WTC11 (cell line): ENCODE measurements around the gene MKI67. TPM values are rescaled to one million over a fixed set of nuclear protein-coding genes. Genes with fewer than 3 reads are reported as not detected.

Experiments used
- ATAC-seq: fragments of 200-7000 bp; cut with Tn5 transposase; 2 replicates; pipeline ENCODE4 v1.10.0; 2021; ENCODE audit warnings: mild to moderate bottlenecking, moderate library complexity
- CTCF ChIA-PET: fragments of 300-600 bp; sonication (Branson Sonifier 250); formaldehyde crosslinking; loops from one replicate; lab custom pipeline; 2021; ENCODE audit warnings: antibody characterized with exemption; lab: Charles Lee
- POLR2A ChIA-PET: fragments of 350-600 bp; sonication (Branson Sonifier 250); formaldehyde crosslinking; loops from one replicate; lab custom pipeline; 2021; ENCODE audit warnings: antibody characterized with exemption; lab: Charles Lee
- DNase-seq: peaks from one replicate; pipeline ENCODE4 v3.0.0; 2021; ENCODE audit warnings: low spot score
- H3K27ac Mint-ChIP-seq: 2 replicates; pipeline ENCODE4 v1.8.0; 2021; ENCODE audit warnings: mixed read lengths
- H3K27me3 Mint-ChIP-seq: 2 replicates; pipeline ENCODE4 v1.8.0; 2021; ENCODE audit warnings: low read depth, mild to moderate bottlenecking, moderate library complexity, mixed read lengths
- H3K36me3 Mint-ChIP-seq: 2 replicates; pipeline ENCODE4 v1.8.0; 2021; ENCODE audit warnings: mixed read lengths
- H3K4me1 Mint-ChIP-seq: 2 replicates; pipeline ENCODE4 v1.8.0; 2022; ENCODE audit warnings: mixed read lengths
- H3K4me3 Mint-ChIP-seq: 2 replicates; pipeline ENCODE4 v1.8.0; 2021; ENCODE audit warnings: mild to moderate bottlenecking, moderate library complexity, mixed read lengths
- H3K9me3 Mint-ChIP-seq: 2 replicates; pipeline ENCODE4 v1.8.0; 2021; ENCODE audit warnings: mixed read lengths
- E2F4 ChIP-seq: sonication (generic); formaldehyde crosslinking; IDR thresholded peaks from 2 replicates; pipeline ENCODE4 v1.8.1; 2022; ENCODE audit warnings: low read depth, mild to moderate bottlenecking, moderate library complexity, missing genetic modification reagents, borderline replicate concordance
- FOXJ3 ChIP-seq: sonication (generic); formaldehyde crosslinking; IDR thresholded peaks from 2 replicates; pipeline ENCODE4 v1.9.0; 2021; ENCODE audit warnings: missing genetic modification reagents, mild to moderate bottlenecking, borderline replicate concordance
- FOXP4 ChIP-seq: sonication (generic); formaldehyde crosslinking; IDR thresholded peaks from 2 replicates; pipeline ENCODE4 v1.8.0; 2022; ENCODE audit warnings: mild to moderate bottlenecking, missing genetic modification reagents
- GABPB1 ChIP-seq: sonication (generic); formaldehyde crosslinking; IDR thresholded peaks from 2 replicates; pipeline ENCODE4 v1.8.1; 2023; ENCODE audit warnings: mild to moderate bottlenecking, missing genetic modification reagents
- IRF2 ChIP-seq: sonication (generic); formaldehyde crosslinking; IDR thresholded peaks from 2 replicates; pipeline ENCODE4 v1.8.0; 2022; ENCODE audit warnings: low read depth, missing genetic modification reagents, borderline replicate concordance
- KAT7 ChIP-seq: sonication (generic); formaldehyde crosslinking; IDR thresholded peaks from 2 replicates; pipeline ENCODE4 v1.8.1; 2023; ENCODE audit warnings: missing genetic modification reagents, mild to moderate bottlenecking, borderline replicate concordance
- NFATC4 ChIP-seq: fragments of 250-450 bp; sonication (Bioruptor Pico); IDR thresholded peaks from 2 replicates; pipeline ENCODE4 v1.9.0; 2021; ENCODE audit warnings: mild to moderate bottlenecking
- NR1H2 ChIP-seq: sonication (generic); formaldehyde crosslinking; IDR thresholded peaks from 2 replicates; pipeline ENCODE4 v1.9.0; 2021; ENCODE audit warnings: mild to moderate bottlenecking, moderate library complexity, missing genetic modification reagents
- RELA ChIP-seq: sonication (generic); formaldehyde crosslinking; IDR thresholded peaks from 2 replicates; pipeline ENCODE4 v1.8.1; 2022; ENCODE audit warnings: missing genetic modification reagents, mild to moderate bottlenecking, borderline replicate concordance
- TP53 ChIP-seq: sonication (generic); formaldehyde crosslinking; IDR thresholded peaks from 2 replicates; pipeline ENCODE4 v1.8.1; 2023; ENCODE audit warnings: mild to moderate bottlenecking, missing genetic modification reagents
- ZBTB43 ChIP-seq: sonication (generic); formaldehyde crosslinking; IDR thresholded peaks from 2 replicates; pipeline ENCODE4 v1.8.1; 2023; ENCODE audit warnings: mild to moderate bottlenecking, missing genetic modification reagents
- ZNF425 ChIP-seq: fragments of 250-450 bp; sonication (Bioruptor Pico); conservative IDR thresholded peaks from 2 replicates; pipeline ENCODE4 v1.9.0; 2021; ENCODE audit warnings: mild to moderate bottlenecking
- ZNF512 ChIP-seq: sonication (generic); formaldehyde crosslinking; IDR thresholded peaks from 2 replicates; pipeline ENCODE4 v1.8.1; 2022; ENCODE audit warnings: missing genetic modification reagents, borderline replicate concordance
- ZNF532 ChIP-seq: fragments of 250-450 bp; sonication (Bioruptor Pico); IDR thresholded peaks from 2 replicates; pipeline ENCODE4 v1.9.0; 2021; ENCODE audit warnings: mild to moderate bottlenecking, borderline replicate concordance
- ZSCAN18 ChIP-seq: fragments of 250-450 bp; sonication (Bioruptor Pico); IDR thresholded peaks from 2 replicates; pipeline ENCODE4 v2.1.2; 2022; ENCODE audit warnings: mild to moderate bottlenecking, moderate library complexity
- total RNA-seq: library from RNA; stranded (reverse); gene quantifications from 3 replicates; pipeline ENCODE4 v1.2.3, GENCODE V29; 2021

MKI67 gene
- total RNA-seq, 1 experiment from 2014 or later: 118 TPM

- CTCF ChIA-PET: interaction anchor here (0.6 to 5.6 kb wide), 7 partner anchors 13 to 69 kb away, joined by 3 to 50 read pairs (median 9); no protein-coding TSS in a partner anchor
- no peak for TF ChIP-seq ZNF425 (CRISPR knock-in tag)
- TF ChIP-seq FOXP4 (CRISPR knock-in tag): no peak
- no peak for TF ChIP-seq NR1H2 (CRISPR knock-in tag)
- TF ChIP-seq E2F4: no peak
- Mint-ChIP-seq H3K4me3 (no peak overlapping the region), H3K27ac (no peak overlapping the region), H3K4me1 (peaks cover 9% of the 10 kb centered on the region), H3K36me3 (no peaks in the 10 kb centered on the region), H3K27me3 (peaks cover 5% of the 10 kb centered on the region; the same call in 1 of the 2 replicates), H3K9me3 (no peaks in the 10 kb centered on the region)
- no peak for DNase-seq
- ATAC-seq: no peak
- POLR2A ChIA-PET: no interaction called here
Measured at GRCh38 chr10:128048819-128049210, 77.4 kb downstream of the MKI67 start.

- H3K27me3 Mint-ChIP-seq: peaks cover 5% of the 10 kb centered on the region; the same call in 1 of the 2 replicates
- POLR2A ChIA-PET: interaction anchor here (0.9 kb wide), 1 partner anchor 13 kb away, joined by 3 read pairs; no protein-coding TSS in a partner anchor
- no peaks in the 10 kb centered on the region for H3K9me3 Mint-ChIP-seq
- no peaks in the 10 kb centered on the region for H3K36me3 Mint-ChIP-seq
- H3K4me1 Mint-ChIP-seq: peaks cover 9% of the 10 kb centered on the region
- H3K4me3 Mint-ChIP-seq: no peak overlapping the region
- CTCF ChIA-PET: interaction anchor here (0.6 to 5.6 kb wide), 14 partner anchors 8 to 178 kb away, joined by 3 to 50 read pairs (median 6); partner anchors contain the start of genes MKI67 and PTPRE
- ATAC-seq: no peak
- H3K27ac Mint-ChIP-seq: peak overlapping the region; percentile 45
- DNase-seq: no peak
- TF ChIP-seq ZNF532: no peak
- no peak for TF ChIP-seq ZSCAN18 (CRISPR knock-in tag)
- TF ChIP-seq ZNF512: no peak
- TF ChIP-seq FOXJ3 (CRISPR knock-in tag): no peak
- no peak for TF ChIP-seq KAT7
- TF ChIP-seq E2F4: no peak
- no peak for TF ChIP-seq IRF2
- TF ChIP-seq ZBTB43 (CRISPR knock-in tag): no peak
- TF ChIP-seq RELA (CRISPR knock-in tag): no peak
- no peak for TF ChIP-seq GABPB1 (CRISPR knock-in tag)
- TF ChIP-seq NFATC4: no peak
- TF ChIP-seq TP53 (CRISPR knock-in tag): no peak
Measured at GRCh38 chr10:128047991-128048818, 78.0 kb downstream of the MKI67 start.
